ENCODE results near the gene RCOR3. TPM values are rescaled to one million over a fixed set of nuclear protein-coding genes. Genes with fewer than 3 reads are reported as not detected.
A peak's percentile ranks its signal among the peaks of the same experiment; 100 is the strongest.

RCOR3 gene
- total and polyA plus RNA-seq, 8 donors: 19.0 to 34.6 (median 25.5) TPM

- Histone ChIP-seq H3K27me3 (no peaks in the 10 kb centered on the region), H3K36me3 (peaks cover 0 to 6% (median 0%) of the 10 kb centered on the region in 3 donors), H3K4me1 (no peaks in the 10 kb centered on the region), H3K27ac (no peak overlapping the region), H3K9me3 (no peaks in the 10 kb centered on the region), H3K4me3 (no peak overlapping the region)
- FAIRE-seq: no peak
- intact Hi-C loops (cut with DNase I): no loop called here
- 0% methylated on average over 1 of the region's 1 CpG for WGBS, 2 donors
- ATAC-seq: no peak
- TF ChIP-seq CTCF (IDR thresholded peaks at IDR 0.05): no peak
- no peak for DNase-seq
These were observed 94.5 kb downstream of the RCOR3 start for GRCh38 chr1:211353562-211354212.

DNA sequence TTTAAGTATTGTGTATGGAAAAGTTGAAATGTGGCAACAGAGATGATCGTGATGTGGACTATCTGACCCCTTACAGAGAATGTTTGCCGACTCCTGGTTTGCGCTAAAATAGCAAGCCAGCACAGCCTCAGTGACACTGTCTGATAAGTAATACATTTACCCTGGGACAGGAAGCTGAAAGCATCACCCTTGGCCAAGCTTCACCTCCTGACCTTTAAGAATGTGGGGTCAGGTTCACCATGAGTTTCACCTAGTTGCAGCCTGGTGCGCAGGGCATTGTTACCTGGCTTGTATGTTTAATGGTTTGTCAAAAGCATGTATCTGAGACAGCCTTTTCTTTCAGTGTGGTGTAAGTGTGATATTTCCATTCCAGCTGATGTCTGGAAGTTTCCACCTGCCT lies 96.7 kb downstream of the RCOR3 start:
- Histone ChIP-seq H3K4me1 (no peaks in the 10 kb centered on the region), H3K4me3 (no peak overlapping the region), H3K9me3 (no peaks in the 10 kb centered on the region), H3K27ac (no peak overlapping the region), H3K36me3 (peaks cover 0 to 18% (median 0%) of the 10 kb centered on the region in 3 donors), H3K27me3 (no peaks in the 10 kb centered on the region)
- DNase-seq: no peak
- intact Hi-C loops (cut with DNase I): no loop called here
- 74 to 79% methylated on average over 4 of the region's 4 CpGs for WGBS, 2 donors
- TF ChIP-seq CTCF (IDR thresholded peaks at IDR 0.05): no peak
- no peak for ATAC-seq
- no peak for FAIRE-seq

- 74 to 75% methylated on average over 5 of the region's 5 CpGs for WGBS, 2 donors
- no peak for FAIRE-seq
These were observed 97.7 kb downstream of the RCOR3 start for GRCh38 chr1:211356723-211357407.

DNA sequence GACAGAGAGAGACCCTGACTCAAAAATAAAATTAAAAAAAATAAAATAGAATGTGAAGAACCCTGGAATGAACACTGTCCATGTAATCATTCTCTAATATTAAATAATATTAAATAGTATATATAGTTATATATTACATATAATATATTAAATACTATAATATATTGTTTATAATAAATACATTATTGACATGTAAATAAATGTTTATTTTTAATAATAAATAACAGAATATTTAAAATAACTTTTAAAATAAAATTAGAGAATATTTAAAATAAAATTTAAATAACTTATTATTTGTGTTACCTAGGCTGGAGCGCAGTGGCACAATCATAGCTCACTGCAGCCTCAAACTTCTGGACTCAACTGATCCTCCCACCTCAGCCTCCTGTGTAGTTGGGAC lies 99.5 kb downstream of the RCOR3 start:
- H3K4me1 ChIP-seq: no peaks in the 10 kb centered on the region
- FAIRE-seq: peak; percentile 89
- intact Hi-C loops (cut with DNase I): no loop called here
- ATAC-seq: no peak
- no peaks in the 10 kb centered on the region for H3K27me3 ChIP-seq
- DNase-seq: no peak
- no peaks in the 10 kb centered on the region for H3K9me3 ChIP-seq
- H3K4me3 ChIP-seq: no peak overlapping the region
- peaks cover 0 to 26% (median 0%) of the 10 kb centered on the region in 3 donors for H3K36me3 ChIP-seq
- WGBS, 2 donors: 94 to 95% methylated on average over 1 of the region's 1 CpG
- no peak overlapping the region for H3K27ac ChIP-seq
- no peak for TF ChIP-seq CTCF (IDR thresholded peaks at IDR 0.05)

More at GRCh38 chr1:211356723-211357407, 97.7 kb downstream of the RCOR3 start:
- H3K4me3 ChIP-seq: no peak overlapping the region
- DNase-seq (no peak), ATAC-seq (no peak)
- intact Hi-C loops (cut with DNase I): no loop called here
- H3K27me3 ChIP-seq: no peaks in the 10 kb centered on the region
- H3K4me1 ChIP-seq: no peaks in the 10 kb centered on the region
- peaks cover 0 to 26% (median 0%) of the 10 kb centered on the region in 3 donors for H3K36me3 ChIP-seq
- no peaks in the 10 kb centered on the region for H3K9me3 ChIP-seq
- no peak overlapping the region for H3K27ac ChIP-seq
- TF ChIP-seq CTCF (IDR thresholded peaks at IDR 0.05): no peak

DNA sequence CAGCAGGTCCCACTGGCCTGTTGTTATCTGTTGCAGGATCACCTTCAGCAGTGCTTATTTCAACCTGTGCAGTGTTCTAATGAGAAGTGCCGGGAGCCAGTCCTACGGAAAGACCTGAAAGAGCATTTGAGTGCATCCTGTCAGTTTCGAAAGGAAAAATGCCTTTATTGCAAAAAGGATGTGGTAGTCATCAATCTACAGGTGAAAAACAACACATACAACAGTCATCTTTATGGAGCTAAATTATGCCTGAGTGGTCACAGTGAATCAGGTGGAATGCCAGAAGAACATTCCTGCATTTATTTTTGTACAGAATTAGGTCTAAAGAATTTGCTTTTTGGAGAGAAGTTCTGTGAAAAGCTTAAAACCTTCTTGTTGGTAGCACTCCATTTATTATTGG lies 100.7 kb downstream of the RCOR3 start:
- Histone ChIP-seq H3K27me3 (no peaks in the 10 kb centered on the region), H3K27ac (no peak overlapping the region), H3K4me1 (no peaks in the 10 kb centered on the region), H3K9me3 (no peaks in the 10 kb centered on the region), H3K4me3 (no peak overlapping the region), H3K36me3 (peaks cover 0 to 26% (median 0%) of the 10 kb centered on the region in 3 donors)
- intact Hi-C loops (cut with DNase I): no loop called here
- no peak for FAIRE-seq
- WGBS, 2 donors: 83 to 85% methylated on average over 3 of the region's 3 CpGs
- DNase-seq: no peak
- no peak for TF ChIP-seq CTCF (IDR thresholded peaks at IDR 0.05)
- no peak for ATAC-seq

Measured in pancreas (tissue), 10 donors.